Ecto neural progenitor cell (in vitro differentiated cells): ENCODE measurements around the gene AKAP11.
"Not testable (repeated sequence)": the region's sequence is repeated elsewhere in the genome, so short reads cannot be mapped to it uniquely, and the experiment has no call there.

Experiments
- DNase-seq: peaks from one replicate; pipeline ENCODE4 v3.0.0-alpha.2; 2018; ENCODE audit warnings: low spot score

The AKAP11 gene, protein sequence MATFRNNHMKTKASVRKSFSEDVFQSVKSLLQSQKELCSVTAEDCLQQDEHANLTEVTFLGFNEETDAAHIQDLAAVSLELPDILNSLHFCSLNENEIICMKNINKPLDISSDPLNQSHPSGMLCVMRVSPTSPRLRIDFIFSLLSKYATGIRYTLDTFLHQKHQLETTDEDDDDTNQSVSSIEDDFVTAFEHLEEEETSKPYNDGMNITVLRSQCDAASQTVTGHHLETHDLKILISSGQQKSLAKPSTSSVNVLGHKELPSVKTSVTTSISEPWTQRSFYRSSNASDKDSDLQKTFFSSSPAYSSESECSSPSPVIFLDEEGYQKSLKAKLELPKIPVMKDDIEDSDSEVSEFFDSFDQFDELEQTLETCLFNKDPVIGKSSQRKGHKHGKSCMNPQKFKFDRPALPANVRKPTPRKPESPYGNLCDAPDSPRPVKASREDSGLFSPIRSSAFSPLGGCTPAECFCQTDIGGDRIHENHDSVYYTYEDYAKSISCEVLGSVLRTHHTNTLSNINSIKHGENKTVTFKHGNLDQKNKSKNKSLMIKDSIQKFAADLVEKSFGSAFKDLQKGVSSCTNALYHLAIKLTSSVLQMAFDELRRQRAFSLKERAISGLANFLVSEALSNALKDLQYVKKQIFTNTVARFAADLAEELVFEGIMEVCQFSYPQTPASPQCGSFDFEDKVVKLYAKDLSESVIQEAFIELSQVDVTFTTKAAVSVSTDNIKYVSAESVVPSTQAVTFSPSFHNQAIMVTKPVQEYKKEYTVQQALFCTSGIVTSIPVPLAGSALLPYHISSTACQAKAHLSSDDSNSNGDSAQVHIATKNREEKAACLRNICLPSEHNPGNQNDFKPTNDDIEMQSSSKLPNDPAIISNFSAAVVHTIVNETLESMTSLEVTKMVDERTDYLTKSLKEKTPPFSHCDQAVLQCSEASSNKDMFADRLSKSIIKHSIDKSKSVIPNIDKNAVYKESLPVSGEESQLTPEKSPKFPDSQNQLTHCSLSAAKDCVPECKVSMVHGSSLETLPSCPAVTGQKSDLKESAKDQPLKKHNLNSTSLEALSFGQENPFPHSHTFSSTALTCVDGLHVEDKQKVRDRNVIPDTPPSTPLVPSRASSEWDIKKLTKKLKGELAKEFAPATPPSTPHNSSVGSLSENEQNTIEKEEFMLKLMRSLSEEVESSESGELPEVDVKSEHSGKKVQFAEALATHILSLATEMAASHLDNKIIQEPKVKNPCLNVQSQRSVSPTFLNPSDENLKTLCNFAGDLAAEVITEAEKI (N-terminal part only)

DNA sequence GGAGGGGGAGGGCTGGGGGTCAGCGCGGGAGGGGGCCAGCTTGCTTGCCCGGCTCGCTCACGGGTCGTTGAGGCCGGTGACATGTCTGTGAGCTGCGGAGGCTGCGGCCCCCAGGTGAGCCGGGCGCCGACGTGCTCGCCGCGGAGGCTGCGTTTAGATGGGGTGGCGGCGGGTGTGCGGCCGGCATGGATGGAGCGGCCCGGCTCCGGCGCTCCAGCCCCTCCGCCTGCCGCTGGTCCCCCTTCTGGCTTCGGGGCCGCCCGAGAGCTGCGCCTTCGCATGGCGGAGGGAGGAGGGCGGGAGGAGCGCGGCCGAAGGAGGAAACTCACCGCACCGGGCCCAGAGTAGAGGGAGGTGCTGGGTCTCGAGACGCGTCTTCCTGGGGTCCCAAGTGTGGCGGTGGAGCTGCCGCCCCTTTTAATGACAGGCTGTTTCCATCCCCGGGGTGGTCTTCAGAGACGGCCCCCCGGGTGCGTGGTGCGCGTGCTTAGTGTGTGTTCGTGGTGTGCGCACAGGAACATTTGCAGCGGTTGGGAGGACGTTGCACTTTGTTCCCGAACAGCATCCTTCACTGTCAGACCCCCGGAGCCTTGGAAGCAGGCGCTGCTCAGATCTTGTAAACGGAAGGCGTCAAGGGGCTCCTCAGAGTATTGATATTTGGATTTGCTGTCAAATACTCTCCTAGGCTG, at the start of gene AKAP11:
Gene AKAP11 (plus strand): TSS at position 38 of the 689 bp plus-strand sequence. CDS start 14,197 bp downstream, outside the sequence.
- DNase-seq, result peak; percentile 79

DNA sequence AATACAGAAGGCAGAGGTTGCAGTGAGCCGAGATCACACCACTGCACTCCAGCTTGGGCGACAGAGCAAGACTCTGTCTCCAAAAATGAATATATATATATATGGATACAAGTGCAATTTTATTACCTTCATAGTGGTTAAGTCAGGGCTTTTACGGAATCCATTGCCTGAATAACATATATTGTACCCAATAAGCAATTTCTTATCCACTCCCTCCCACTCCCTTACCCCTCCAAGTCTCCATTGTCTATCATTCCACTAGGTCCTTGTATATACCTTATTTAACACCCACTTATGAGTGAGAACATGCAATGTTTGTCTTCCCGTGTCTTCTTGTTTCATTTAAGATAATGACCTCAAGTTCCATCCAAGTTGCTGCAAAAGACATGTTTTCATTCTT, 48.3 kb upstream of the AKAP11 start:
- DNase-seq, result no peak

DNA sequence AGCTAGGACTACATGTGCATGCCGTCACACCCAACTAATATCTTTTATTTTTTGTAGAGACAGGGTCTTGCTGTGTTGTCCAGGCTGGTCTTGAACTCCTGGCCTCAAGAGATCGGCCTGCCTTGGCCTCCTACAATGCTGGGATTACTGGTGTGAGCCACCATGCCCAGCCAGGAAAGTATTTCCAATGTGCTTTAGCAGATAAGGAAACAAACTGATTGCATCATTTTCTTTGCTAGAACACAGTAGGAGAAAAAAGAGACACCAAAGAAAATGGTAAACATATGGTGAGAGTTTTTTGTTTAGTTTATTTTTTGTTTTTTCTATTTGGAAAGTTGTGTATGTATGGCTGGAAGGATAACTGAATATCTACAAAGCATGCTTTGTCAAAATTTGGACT, 46.9 kb upstream of the AKAP11 start:
- DNase-seq, result no peak

DNA sequence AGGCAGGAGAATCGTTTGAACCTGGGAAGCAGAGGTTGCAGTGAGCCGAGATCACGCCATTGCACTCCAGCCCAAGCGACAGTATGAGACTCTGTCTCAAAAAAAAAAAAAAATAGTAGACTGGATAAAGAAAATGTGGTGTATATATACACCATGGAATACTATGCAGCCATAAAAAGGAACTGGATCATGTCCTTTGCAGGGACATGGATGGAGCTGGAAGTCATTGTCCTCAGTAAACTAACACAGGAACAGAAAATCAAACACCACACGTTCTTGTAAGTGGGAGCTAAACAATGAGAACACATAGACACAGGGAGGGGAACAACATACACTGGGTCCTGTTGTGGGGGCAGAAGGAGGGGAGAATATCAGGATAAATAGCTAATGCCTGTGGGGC, 45.2 kb upstream of the AKAP11 start:
- not testable (repeated sequence) for DNase-seq

GRCh38 chr13:42228527-42228926, 43.4 kb upstream of the AKAP11 start:
- no peak for DNase-seq

DNA sequence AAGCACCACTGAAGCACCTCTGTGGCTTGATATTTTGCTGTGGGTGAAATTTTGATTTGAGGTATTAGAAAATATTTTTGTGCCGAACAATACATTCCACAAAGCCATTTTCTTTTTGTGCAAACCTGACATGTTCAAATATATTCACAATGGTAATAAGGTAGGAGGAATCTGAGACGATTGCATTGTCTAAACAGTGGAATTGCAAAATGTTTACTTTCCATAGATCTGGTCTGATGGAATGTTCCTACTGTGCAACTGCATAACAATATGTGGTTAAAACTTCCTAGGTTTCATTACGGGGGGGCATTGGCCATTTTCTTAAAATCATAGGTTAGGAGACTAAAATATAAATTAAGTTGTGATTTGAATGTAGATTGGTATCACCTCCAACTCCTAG, 42.7 kb upstream of the AKAP11 start:
- DNase-seq, result no peak

- no peak for DNase-seq
Measured at GRCh38 chr13:42232671-42233070, 39.3 kb upstream of the AKAP11 start.

DNA sequence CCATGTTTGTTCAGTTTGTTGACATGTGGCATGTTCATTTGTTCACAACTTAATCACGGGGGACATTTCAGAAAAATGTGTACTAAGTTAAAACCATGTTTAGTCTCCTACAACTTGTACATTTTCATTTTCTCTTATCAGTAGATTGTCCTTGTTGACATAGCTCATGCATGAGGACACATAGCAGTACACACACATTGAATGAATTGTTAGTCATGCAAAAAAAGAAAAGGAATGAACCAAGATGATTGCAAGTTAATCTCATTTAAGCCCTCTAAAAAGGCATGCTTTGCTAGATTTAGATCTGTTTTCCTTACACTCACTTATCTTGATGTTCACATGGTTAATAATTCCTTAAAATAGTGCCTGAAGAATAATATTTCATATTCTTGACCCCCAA, 38.2 kb upstream of the AKAP11 start:
- no peak for DNase-seq

DNA sequence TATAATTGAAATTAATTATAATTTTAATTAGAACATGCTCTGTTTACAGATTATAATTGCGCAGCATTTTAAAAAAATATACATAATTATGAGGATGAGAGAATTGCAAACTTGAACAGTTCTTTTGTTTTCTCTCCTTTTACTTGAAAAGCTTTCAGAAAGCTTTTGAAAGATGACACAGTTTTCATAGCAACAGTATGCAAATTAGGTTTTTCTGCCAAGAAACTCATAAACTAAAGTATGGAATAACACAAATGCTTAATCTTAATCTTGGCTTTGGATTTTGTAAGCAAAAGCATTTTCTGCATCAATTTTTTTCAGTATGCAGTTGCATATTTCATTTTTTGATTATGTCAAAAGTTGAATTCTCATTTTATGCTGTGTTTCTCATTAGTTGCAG, 32.8 kb upstream of the AKAP11 start:
- no peak for DNase-seq

DNA sequence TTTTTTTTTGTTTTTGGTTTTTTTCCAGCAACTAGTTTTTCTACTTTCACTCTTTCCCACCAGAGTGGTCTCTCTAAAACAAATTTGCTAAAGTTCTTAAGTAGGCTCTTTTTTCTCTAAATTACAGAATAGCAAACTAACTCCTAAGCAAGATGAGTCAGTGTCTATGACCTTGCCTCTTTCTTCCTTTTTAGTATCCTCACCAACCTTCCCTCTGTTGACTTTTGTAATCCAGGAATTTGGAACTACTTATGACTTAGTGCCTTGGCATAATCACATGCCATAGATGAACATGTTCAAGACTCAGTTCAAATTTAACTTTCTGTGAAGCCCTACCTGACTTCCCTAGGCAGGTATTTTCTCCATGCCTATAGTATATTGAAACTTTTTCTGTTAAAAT, 32.3 kb upstream of the AKAP11 start:
- no peak for DNase-seq

- DNase-seq, result no peak
Measured at GRCh38 chr13:42246541-42246940, 25.4 kb upstream of the AKAP11 start.

- no peak for DNase-seq
Measured at GRCh38 chr13:42247883-42248282, 24.1 kb upstream of the AKAP11 start.

DNA sequence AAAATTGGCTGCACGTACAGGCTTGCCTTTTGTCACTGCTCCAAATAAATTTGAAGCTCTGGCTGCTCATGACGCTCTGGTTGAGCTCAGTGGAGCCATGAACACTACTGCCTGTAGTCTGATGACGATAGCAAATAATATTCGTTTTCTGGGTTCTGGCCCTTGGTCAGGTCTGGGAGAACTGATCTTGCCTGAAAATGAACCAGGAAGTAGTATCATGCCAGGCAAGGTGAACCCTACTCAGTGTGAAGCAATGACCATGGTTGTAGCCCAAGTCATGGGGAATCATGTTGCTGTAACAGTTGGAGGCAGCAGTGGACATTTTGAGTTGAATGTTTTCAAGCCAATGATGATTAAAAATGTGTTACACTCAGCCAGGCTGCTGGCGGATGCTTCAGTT, 16.1 kb upstream of the AKAP11 start:
- DNase-seq, result no peak

- DNase-seq, result no peak
Measured at GRCh38 chr13:42258747-42259146, 13.2 kb upstream of the AKAP11 start.

DNA sequence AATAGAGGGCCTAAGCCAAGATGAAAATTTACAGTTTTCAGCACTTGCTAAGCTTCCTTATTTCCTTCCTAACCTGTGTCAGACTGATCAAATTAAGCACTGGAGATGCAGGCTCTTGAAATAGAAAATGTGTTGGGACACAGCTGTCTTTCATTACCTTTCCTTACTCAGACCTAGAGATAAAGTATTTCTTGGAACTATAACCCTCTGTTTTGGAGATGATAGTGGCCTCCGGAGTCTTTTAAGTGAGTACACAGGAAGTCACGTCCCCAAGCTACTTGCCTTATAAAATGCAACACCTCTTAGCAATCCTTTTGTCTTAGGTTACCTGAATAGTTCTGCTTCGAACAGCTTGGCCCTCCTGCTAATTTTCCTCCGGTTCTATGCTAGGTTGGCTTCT, 12.4 kb upstream of the AKAP11 start:
- DNase-seq, result no peak

DNA sequence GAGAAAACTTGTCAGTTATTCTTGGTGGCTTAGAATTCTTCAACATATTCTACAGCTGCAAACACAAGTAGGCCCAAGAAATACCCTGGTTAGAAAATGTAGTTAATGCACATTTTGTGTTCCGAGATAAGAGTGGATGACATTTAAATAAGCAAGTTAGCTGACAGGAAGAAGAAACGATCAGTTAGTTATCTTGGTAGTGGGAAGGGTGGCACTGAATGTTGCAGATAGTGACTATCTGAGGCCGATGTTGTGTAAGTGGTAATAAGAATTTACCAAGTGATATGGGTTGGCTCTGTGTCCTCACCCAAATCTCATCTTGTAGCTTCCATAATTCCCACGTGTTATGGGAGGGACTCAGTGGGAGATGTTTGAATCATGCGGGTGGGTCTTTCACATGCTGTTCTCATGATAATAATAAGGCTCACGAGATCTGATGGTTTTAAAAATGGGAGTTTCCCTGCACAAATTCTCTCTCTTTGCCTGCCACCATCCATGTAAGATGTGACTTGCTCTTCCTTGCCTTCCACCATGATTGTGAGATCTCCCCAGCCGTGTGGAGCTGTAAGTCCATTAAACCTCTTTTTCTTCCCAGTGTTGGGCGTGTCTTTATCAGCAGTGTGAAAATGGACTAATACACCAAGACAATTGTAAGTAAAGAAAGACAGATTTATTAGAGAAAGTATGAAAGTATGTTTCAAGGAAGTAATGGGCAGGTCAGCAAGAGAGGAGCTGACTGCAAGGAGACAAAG, 10.9 kb upstream of the AKAP11 start:
- no peak for DNase-seq

DNA sequence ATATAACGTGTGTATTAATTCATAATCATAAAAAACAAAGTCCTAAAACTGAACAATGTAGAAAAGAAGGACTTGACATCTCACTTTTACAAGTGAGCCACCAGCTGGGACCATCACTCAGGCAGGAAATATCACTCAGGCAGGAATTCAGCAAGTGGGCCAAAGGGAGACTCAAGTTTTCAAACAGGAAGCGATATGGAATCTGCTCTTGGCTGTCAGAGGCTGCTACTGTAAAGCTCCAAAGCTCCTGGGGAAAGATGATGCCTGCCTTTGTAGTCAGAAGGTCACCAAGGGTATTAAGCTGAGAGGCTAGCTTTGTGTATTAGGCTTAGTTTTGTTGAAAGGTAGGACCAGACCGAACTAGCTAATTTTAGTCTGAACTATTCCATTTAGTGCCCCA, 5.5 kb upstream of the AKAP11 start:
- DNase-seq, result no peak

- DNase-seq, result no peak
Measured at GRCh38 chr13:42270160-42270856, 1.6 kb upstream of the AKAP11 start.

DNA sequence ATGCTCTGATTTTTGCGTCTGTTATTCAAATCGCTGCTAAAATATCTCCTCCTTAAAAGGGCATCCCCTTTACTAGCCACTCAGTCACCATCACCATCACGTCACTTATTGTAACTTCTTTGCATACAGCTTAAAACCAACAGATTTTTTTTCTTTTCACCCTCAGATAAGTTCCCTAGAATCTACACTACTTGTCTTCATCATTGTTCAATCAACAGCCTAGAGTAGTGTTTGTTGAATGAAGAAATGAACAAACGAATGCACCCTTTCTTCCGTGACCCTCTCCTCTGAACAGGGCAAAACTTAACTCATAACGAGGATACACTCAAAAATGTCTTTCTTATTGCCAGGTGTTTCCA, 1.1 kb upstream of the AKAP11 start:
- no peak for DNase-seq

- DNase-seq, result peak; percentile 95
Measured at GRCh38 chr13:42271337-42272114, 426 bp upstream of the AKAP11 start.
